Measurements from ENCODE around the gene FCN1.
"Not testable (repeated sequence)": the region's sequence is repeated elsewhere in the genome, so short reads cannot be mapped to it uniquely, and the experiment has no call there.

FCN1 gene

GRCh38 chr9:134917431-134918373 is at the start of gene FCN1:
TSS of gene FCN1 (minus strand) at chr9:134917912. CDS start at chr9:134917871, 41 bp downstream.
- DNase-seq (ENCODE audit: low spot score) = no peak

- DNase-seq (ENCODE audit: low spot score) = no peak
Observed at GRCh38 chr9:134966697-134967546, 49.2 kb upstream of the FCN1 start.

- DNase-seq (ENCODE audit: low spot score) = no peak
Observed at GRCh38 chr9:134966270-134966669, 48.6 kb upstream of the FCN1 start.

GRCh38 chr9:134965851-134966250 is 48.1 kb upstream of the FCN1 start:
- no peak for DNase-seq (ENCODE audit: low spot score)

GRCh38 chr9:134965411-134965810 is 47.7 kb upstream of the FCN1 start:
- no peak for DNase-seq (ENCODE audit: low spot score)

GRCh38 chr9:134964271-134965055 is 46.8 kb upstream of the FCN1 start:
- no peak for DNase-seq (ENCODE audit: low spot score)

GRCh38 chr9:134963546-134963945 is 45.8 kb upstream of the FCN1 start:
- DNase-seq (ENCODE audit: low spot score) = no peak

GRCh38 chr9:134962973-134963364 is 45.3 kb upstream of the FCN1 start:
- DNase-seq (ENCODE audit: low spot score) = no peak

- no peak for DNase-seq (ENCODE audit: low spot score)
Observed at GRCh38 chr9:134962065-134962972, 44.6 kb upstream of the FCN1 start.

GRCh38 chr9:134961331-134962064 is 43.8 kb upstream of the FCN1 start:
- DNase-seq (ENCODE audit: low spot score) = no peak

GRCh38 chr9:134960701-134961181 is 43.0 kb upstream of the FCN1 start:
- DNase-seq (ENCODE audit: low spot score) = no peak

- DNase-seq (ENCODE audit: low spot score) = no peak
Observed at GRCh38 chr9:134959971-134960310, 42.2 kb upstream of the FCN1 start.

GRCh38 chr9:134959126-134959970 is 41.6 kb upstream of the FCN1 start:
- DNase-seq (ENCODE audit: low spot score) = no peak

- DNase-seq (ENCODE audit: low spot score) = no peak
Observed at GRCh38 chr9:134957945-134958227, 40.2 kb upstream of the FCN1 start.

- no peak for DNase-seq (ENCODE audit: low spot score)
Observed at GRCh38 chr9:134957165-134957944, 39.6 kb upstream of the FCN1 start.

GRCh38 chr9:134956387-134956786 is 38.7 kb upstream of the FCN1 start:
- DNase-seq (ENCODE audit: low spot score) = not testable (repeated sequence)

GRCh38 chr9:134955801-134956200 is 38.1 kb upstream of the FCN1 start:
- DNase-seq (ENCODE audit: low spot score) = no peak

- no peak for DNase-seq (ENCODE audit: low spot score)
Observed at GRCh38 chr9:134955156-134955555, 37.4 kb upstream of the FCN1 start.

- no peak for DNase-seq (ENCODE audit: low spot score)
Observed at GRCh38 chr9:134951994-134952393, 34.3 kb upstream of the FCN1 start.

All from iPS-NIHi11 (cell line).